ENCODE data around the gene RAMP1.

The RAMP1 gene

DNA sequence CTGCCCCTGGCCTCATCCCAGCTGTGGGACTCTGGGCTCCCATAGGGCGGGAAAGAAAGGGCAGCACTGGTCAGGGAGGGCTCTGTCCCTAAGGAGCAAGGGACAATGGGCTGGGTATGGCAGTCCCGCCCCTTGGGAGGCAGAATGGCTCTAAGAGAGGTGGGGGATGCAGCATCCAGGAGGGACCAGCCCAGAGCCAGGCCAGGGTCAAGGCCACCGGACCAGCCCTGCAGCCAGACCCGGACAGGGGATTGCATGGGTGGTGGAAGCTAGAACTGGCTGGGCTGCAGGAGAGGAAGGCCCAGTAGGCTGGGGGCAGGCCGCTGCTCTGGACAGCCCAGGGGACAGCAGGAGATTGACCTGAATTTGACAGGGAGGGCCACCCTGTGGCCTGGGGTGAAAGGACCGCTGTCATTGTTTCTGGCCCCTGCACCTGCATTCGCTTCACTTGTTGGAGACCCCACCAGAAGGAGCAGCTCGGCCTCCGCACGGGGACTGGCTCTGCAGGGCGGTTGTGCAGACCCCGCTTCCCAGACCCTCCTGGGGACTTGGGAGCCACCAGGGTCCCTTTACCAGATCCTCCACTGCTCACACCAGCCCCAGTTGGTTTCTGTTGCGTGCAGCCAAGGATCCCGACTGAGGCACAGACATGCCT, 14.6 kb downstream of the RAMP1 start:
- TF ChIP-seq, protein P1, sequence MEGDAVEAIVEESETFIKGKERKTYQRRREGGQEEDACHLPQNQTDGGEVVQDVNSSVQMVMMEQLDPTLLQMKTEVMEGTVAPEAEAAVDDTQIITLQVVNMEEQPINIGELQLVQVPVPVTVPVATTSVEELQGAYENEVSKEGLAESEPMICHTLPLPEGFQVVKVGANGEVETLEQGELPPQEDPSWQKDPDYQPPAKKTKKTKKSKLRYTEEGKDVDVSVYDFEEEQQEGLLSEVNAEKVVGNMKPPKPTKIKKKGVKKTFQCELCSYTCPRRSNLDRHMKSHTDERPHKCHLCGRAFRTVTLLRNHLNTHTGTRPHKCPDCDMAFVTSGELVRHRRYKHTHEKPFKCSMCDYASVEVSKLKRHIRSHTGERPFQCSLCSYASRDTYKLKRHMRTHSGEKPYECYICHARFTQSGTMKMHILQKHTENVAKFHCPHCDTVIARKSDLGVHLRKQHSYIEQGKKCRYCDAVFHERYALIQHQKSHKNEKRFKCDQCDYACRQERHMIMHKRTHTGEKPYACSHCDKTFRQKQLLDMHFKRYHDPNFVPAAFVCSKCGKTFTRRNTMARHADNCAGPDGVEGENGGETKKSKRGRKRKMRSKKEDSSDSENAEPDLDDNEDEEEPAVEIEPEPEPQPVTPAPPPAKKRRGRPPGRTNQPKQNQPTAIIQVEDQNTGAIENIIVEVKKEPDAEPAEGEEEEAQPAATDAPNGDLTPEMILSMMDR (conservative IDR thresholded peaks at IDR 0.05; ENCODE audit: low read depth), result no peak
- DNase-seq (ENCODE audit: low spot score), result no peak
- peak overlapping the region; percentile 100 for H3K27ac ChIP-seq
- ChIA-PET POLR2A (ENCODE audit: low non-redundant PET) (no interaction called here), CTCF (interaction anchor here (1.4 kb wide), 1 partner anchor 16 kb away, joined by 8 read pairs; no protein-coding TSS in a partner anchor)

DNA sequence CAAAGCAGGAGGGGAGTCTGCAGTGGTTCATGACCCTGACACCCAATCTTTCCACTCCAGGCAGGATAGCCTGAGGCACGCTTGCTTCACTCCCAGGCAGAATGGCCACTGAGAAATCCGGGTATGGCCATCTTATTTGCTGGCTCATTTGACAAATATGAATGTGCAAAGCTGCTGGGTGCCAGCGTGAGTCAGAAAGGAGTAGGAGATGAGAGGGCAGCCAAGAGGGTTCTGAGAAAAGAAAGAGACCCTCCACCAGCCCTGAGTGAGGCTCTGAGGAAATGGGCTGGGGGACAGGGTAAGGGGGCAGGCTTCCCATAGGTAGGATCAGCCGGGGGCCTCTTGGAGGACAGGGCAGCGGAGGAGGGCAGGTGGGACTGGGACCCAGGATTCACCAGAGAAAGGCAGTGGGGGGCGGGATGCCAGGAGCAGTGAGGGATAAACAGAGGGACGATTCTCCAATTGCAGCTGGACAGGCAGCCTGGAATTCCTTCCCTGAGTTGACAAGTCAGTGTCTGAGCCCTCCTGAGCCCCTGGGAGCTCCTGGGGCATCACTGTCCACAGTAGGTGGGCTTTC, 15.2 kb downstream of the RAMP1 start:
- DNase-seq (ENCODE audit: low spot score), result peak; percentile 89
- POLR2A ChIA-PET (ENCODE audit: low non-redundant PET), result no interaction called here
- CTCF ChIA-PET, result no interaction called here
- H3K27ac ChIP-seq, result peak overlapping the region; percentile 100
- TF ChIP-seq, protein P1 (conservative IDR thresholded peaks at IDR 0.05; ENCODE audit: low read depth), result no peak

DNA sequence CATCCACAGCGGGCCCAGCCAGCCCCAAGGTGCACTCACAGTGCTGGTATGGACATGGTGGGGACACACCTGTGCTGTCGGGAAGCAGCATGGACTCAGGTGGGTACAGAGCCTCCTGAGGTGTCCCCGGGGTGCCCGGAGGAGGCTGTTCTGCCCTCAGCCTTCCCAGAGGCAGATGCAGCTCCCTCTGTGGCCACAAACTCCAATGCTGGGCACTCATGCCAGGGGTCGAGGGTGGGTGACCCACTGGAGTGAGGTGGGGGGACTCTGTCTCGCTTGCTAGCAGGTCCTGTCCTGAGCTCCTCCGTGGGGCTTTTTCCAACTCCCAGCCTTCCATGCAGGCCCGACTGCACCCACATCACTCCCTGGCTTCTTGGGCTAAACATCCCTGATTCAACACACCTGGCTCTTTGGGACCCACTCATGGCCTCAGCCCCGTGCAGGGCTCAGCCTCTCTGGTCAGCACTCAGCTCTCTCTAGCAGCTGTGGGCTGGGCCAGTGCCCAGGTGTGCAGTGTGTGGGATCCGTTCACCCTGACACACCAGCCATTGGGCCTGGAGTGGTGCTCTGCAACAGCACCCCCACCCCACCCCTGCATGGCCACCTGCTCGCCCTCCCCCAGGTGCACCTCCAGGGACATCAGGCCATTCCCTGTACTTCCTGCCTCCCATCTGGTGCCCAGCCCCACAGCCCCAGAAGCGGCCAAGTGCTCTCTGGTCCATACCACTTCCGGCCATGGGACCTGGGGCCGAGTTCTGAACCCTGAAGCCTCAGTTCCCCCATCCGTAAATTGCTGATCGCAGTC, 16.0 kb downstream of the RAMP1 start:
- no peak for DNase-seq (ENCODE audit: low spot score)
- ChIA-PET CTCF (interaction anchor here (1.3 kb wide), 1 partner anchor 8 kb away, joined by 3 read pairs; no protein-coding TSS in a partner anchor), POLR2A (ENCODE audit: low non-redundant PET) (no interaction called here)
- H3K27ac ChIP-seq, result peak overlapping the region; percentile 100
- TF ChIP-seq, protein P1 (conservative IDR thresholded peaks at IDR 0.05; ENCODE audit: low read depth), result no peak

DNA sequence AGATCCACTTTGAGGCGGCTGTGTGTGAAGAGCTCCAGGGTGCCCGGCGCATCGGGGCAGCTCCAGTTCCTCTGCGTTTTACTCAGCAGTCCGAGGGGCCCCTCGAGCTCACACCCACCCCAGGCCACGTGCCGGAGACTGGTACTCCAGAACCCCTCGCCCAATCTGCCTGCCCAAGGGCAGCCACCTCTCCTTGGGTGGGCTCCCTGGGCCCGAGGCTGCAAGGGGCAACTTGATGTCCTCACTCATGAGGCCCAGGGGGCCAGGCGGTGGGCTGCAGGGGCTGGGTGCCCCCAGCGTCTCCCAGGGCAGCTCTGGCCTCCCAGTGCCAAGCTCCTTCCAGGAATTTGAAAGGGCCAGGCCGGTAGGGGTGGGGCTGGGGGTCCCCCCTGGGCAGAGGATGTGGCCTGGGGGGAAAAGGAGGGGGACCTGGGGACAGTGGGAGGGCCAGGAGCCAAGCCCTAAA, 16.7 kb downstream of the RAMP1 start:
- DNase-seq (ENCODE audit: low spot score), result no peak
- TF ChIP-seq, protein P1 (conservative IDR thresholded peaks at IDR 0.05; ENCODE audit: low read depth), result no peak
- ChIA-PET POLR2A (ENCODE audit: low non-redundant PET) (no interaction called here), CTCF (interaction anchor here (1.3 kb wide), 1 partner anchor 9 kb away, joined by 3 read pairs; no protein-coding TSS in a partner anchor)
- peak overlapping the region; percentile 100 for H3K27ac ChIP-seq

DNA sequence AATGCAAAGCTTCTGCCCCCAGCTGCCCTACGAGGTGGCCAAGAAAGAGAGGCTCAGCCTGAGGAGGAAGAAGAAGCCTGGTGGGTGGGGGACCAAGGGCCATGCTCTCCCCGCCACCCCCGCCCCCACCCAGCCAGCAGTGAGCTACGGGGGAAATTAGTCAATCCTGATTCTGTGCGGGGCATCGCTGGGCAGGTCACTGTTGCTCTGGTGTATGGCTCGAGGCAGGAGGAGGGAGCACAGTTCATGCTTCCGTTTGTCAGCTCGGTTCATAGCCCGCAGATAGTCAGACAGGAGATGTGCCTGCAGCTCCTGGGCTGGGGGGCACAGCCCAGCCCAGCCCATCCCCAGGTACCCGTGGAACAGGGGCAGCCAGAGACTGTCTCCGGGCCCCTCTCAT, 17.1 kb downstream of the RAMP1 start:
- no peak for DNase-seq (ENCODE audit: low spot score)
- TF ChIP-seq, protein P1 (conservative IDR thresholded peaks at IDR 0.05; ENCODE audit: low read depth), result no peak
- CTCF ChIA-PET, result interaction anchor here (1.3 kb wide), 1 partner anchor 9 kb away, joined by 3 read pairs; no protein-coding TSS in a partner anchor
- peak overlapping the region; percentile 100 for H3K27ac ChIP-seq
- POLR2A ChIA-PET (ENCODE audit: low non-redundant PET), result no interaction called here

DNA sequence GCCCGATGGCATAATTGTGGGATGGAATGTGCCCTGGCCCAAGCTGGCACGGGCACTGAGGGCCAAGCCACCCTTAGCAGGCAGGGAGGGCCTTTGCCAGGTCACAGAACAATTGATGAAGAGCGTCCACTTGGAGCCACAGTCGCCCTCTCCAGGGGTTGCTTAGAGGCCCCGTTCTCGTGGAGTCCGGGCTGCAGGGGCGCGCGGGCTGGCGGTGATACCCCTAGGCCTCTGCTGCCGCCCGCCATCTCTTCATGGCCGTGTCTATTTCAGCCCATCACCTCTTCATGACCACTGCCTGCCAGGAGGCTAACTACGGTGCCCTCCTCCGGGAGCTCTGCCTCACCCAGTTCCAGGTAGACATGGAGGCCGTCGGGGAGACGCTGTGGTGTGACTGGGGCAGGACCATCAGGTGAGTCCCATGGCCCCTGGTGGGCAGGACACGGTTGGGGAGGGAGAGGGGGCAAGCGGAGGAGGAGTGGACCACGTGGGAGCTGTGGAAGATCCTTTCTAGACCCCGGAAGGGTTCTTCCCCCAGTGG, 17.6 kb downstream of the RAMP1 start:
- ChIA-PET CTCF (no interaction called here), POLR2A (ENCODE audit: low non-redundant PET) (no interaction called here)
- TF ChIP-seq, protein P1 (conservative IDR thresholded peaks at IDR 0.05; ENCODE audit: low read depth), result no peak
- no peak for DNase-seq (ENCODE audit: low spot score)
- H3K27ac ChIP-seq, result peak overlapping the region; percentile 100

Data from RWPE1 (cell line).